ENCODE results near the gene SLC12A5. TPM values are rescaled to one million over a fixed set of nuclear protein-coding genes. Genes with fewer than 3 reads are reported as not detected.
"Not testable (repeated sequence)": the region's sequence is repeated elsewhere in the genome, so short reads cannot be mapped to it uniquely, and the experiment has no call there.

SLC12A5 gene
- total RNA-seq, 1 experiment from 2014 or later, result 8.7 TPM

GRCh38 chr20:46089417-46090388 is 60.7 kb downstream of the SLC12A5 start, which contains the start of gene NCOA5:
NCOA5 (minus strand) TSS chr20:46089962; CDS start chr20:46079424, 10,538 bp downstream.
- peak within 1 kb of the TSS; percentile 85 for H3K4me3 ChIP-seq
- no peaks in the 10 kb centered on the region for H3K9me3 ChIP-seq (ENCODE audit: insufficient read depth, low read depth)
- intact Hi-C loops (cut with micrococcal nuclease; ENCODE audit: unreplicated experiment), result loop anchor here (1.0 to 10.0 kb wide), 4 partner anchors 67 to 295 kb away; partner anchors contain the start of genes DNTTIP1, WFDC3 and ZNF335
- POLR2A ChIA-PET (ENCODE audit: unreplicated experiment), result no interaction called here
- no peaks in the 10 kb centered on the region for H3K9me2 ChIP-seq (ENCODE audit: insufficient read depth)
- peak within 1 kb of the TSS; percentile 83 for H3K27ac ChIP-seq
- H4K20me1 ChIP-seq (ENCODE audit: insufficient read depth), result peaks cover 46% of the 10 kb centered on the region
- peak within 1 kb of the TSS; percentile 71 for H2AFZ ChIP-seq
- peak within 1 kb of the TSS; percentile 88 for H3K4me2 ChIP-seq
- peaks cover 43% of the 10 kb centered on the region for H3K4me1 ChIP-seq (replicated peaks; ENCODE audit: insufficient read depth)
- peaks cover 47% of the 10 kb centered on the region for H3K79me2 ChIP-seq (ENCODE audit: low read depth)
- CTCF ChIA-PET, result interaction anchor here (0.7 kb wide), 2 partner anchors 120 to 716 kb away, joined by 3 to 4 read pairs; no protein-coding TSS in a partner anchor
- peaks cover 14% of the 10 kb centered on the region for H3F3A ChIP-seq (ENCODE audit: insufficient read depth, low read depth)
- TSS peak; percentile 83 for BruUV-seq (replicated peaks)
- TF ChIP-seq EZH2 (IDR thresholded peaks at IDR 0.05; ENCODE audit: low read depth), result no peak
- TF ChIP-seq, protein P1, sequence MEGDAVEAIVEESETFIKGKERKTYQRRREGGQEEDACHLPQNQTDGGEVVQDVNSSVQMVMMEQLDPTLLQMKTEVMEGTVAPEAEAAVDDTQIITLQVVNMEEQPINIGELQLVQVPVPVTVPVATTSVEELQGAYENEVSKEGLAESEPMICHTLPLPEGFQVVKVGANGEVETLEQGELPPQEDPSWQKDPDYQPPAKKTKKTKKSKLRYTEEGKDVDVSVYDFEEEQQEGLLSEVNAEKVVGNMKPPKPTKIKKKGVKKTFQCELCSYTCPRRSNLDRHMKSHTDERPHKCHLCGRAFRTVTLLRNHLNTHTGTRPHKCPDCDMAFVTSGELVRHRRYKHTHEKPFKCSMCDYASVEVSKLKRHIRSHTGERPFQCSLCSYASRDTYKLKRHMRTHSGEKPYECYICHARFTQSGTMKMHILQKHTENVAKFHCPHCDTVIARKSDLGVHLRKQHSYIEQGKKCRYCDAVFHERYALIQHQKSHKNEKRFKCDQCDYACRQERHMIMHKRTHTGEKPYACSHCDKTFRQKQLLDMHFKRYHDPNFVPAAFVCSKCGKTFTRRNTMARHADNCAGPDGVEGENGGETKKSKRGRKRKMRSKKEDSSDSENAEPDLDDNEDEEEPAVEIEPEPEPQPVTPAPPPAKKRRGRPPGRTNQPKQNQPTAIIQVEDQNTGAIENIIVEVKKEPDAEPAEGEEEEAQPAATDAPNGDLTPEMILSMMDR (conservative IDR thresholded peaks at IDR 0.05), result no peak; the same call in 1 of the 2 replicates
- DNase-seq, result peak; percentile 86 to 97
- H3K27me3 ChIP-seq (ENCODE audit: insufficient read depth, low read depth), result no peaks in the 10 kb centered on the region
- no peaks in the 10 kb centered on the region for H3K36me3 ChIP-seq (ENCODE audit: low read depth)

GRCh38 chr20:46091622-46092535 is 62.9 kb downstream of the SLC12A5 start:
- H3K36me3 ChIP-seq (ENCODE audit: low read depth); H3K4me3 ChIP-seq; H3K27me3 ChIP-seq (ENCODE audit: insufficient read depth, low read depth); H3K9me3 ChIP-seq (ENCODE audit: insufficient read depth, low read depth); H3K27ac ChIP-seq; BruUV-seq (replicated peaks); intact Hi-C loops (cut with micrococcal nuclease; ENCODE audit: unreplicated experiment); H3K9me2 ChIP-seq (ENCODE audit: insufficient read depth); H2AFZ ChIP-seq; CTCF ChIA-PET; H3K4me2 ChIP-seq: not testable (repeated sequence)
- POLR2A ChIA-PET (ENCODE audit: unreplicated experiment), result interaction anchor here (0.6 kb wide), 1 partner anchor 259 kb away, joined by 7 read pairs; no protein-coding TSS in a partner anchor
- Histone ChIP-seq H3K4me1 (replicated peaks; ENCODE audit: insufficient read depth) (peaks cover 23% of the 10 kb centered on the region), H3K79me2 (ENCODE audit: low read depth) (peaks cover 26% of the 10 kb centered on the region), H4K20me1 (ENCODE audit: insufficient read depth) (peaks cover 24% of the 10 kb centered on the region), H3F3A (ENCODE audit: insufficient read depth, low read depth) (peaks cover 14% of the 10 kb centered on the region)
- DNase-seq, result peak in 1 of 2 experiments; percentile 30

DNA sequence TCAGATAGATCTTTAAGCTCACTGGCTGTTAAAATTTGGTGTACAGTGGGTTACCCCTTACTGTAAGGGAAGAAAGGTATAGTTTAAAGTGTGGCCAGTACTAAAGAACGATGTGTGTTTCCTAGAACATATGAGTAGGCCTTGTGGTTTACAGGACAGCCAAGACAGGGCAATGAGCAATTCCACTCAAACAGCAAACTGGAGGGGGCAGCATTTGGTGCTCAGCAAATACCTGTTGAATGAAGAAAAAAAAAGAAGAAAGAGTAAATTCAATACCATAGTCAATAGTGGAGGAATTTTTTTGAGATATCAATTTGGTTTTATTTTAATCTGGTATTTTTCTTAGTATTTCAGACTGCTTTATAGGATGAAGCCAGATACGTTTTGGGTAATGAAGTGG is 64.5 kb downstream of the SLC12A5 start:
- ChIA-PET CTCF (interaction anchor here (0.7 kb wide), 2 partner anchors 79 to 336 kb away, joined by 3 to 7 read pairs; no protein-coding TSS in a partner anchor), POLR2A (ENCODE audit: unreplicated experiment) (no interaction called here)
- H3K9me2 ChIP-seq (ENCODE audit: insufficient read depth), result no peaks in the 10 kb centered on the region
- H3K4me2 ChIP-seq, result no peak overlapping the region
- H3K79me2 ChIP-seq (ENCODE audit: low read depth), result peaks cover 9% of the 10 kb centered on the region
- intact Hi-C loops (cut with micrococcal nuclease; ENCODE audit: unreplicated experiment), result no loop called here
- H3F3A ChIP-seq (ENCODE audit: insufficient read depth, low read depth), result peaks cover 8% of the 10 kb centered on the region
- H3K27ac ChIP-seq, result no peak overlapping the region
- peak in 1 of 2 experiments; percentile 5 for DNase-seq
- no TSS peak for BruUV-seq (replicated peaks)
- H3K4me3 ChIP-seq, result no peak overlapping the region
- H4K20me1 ChIP-seq (ENCODE audit: insufficient read depth), result peaks cover 8% of the 10 kb centered on the region
- TF ChIP-seq EZH2 (IDR thresholded peaks at IDR 0.05; ENCODE audit: low read depth), result no peak
- TF ChIP-seq, protein P1 (conservative IDR thresholded peaks at IDR 0.05), result no peak; the same call in 1 of the 2 replicates
- peaks cover 24% of the 10 kb centered on the region for H3K27me3 ChIP-seq (ENCODE audit: insufficient read depth, low read depth)
- no peak overlapping the region for H2AFZ ChIP-seq
- no peaks in the 10 kb centered on the region for H3K9me3 ChIP-seq (ENCODE audit: insufficient read depth, low read depth)
- H3K36me3 ChIP-seq (ENCODE audit: low read depth), result no peaks in the 10 kb centered on the region
- peaks cover 10% of the 10 kb centered on the region for H3K4me1 ChIP-seq (replicated peaks; ENCODE audit: insufficient read depth)
